Psoas muscle (tissue), 8 donors: Measurements from ENCODE around the gene MPPED2. TPM values are rescaled to one million over a fixed set of nuclear protein-coding genes. Genes with fewer than 3 reads are reported as not detected.

Source experiments
- ATAC-seq, 4 donors: fragments of 200-7000 bp; cut with Tn5 transposase; one replicate each; pipeline ENCODE4 v1.9.1; 2020; ENCODE audit warnings: moderate library complexity in 3 of 4, mild to moderate bottlenecking in 2 of 4
- DNase-seq, 2 donors: peaks; one replicate each; pipeline ENCODE4 v3.0.0-alpha.2; 2020
- H3K27ac ChIP-seq: fragments of 200-600 bp; one replicate; pipeline ENCODE4 v1.8.0; 2022
- H3K27me3 ChIP-seq, 3 donors: fragments of 200-600 bp in 1 of 3; one replicate each; pipeline versions ENCODE4 v1.6.1 to v1.8.0; 2013 to 2022; ENCODE audit warnings: low read length in 2 of 3, mild to moderate bottlenecking in 2 of 3, moderate library complexity in 1 of 3; ENCODE audit not compliant: insufficient read depth in 3 of 3
- H3K36me3 ChIP-seq, 2 donors: fragments of 200-600 bp in 1 of 2; one replicate each; pipeline versions ENCODE4 v1.6.1 to v1.8.0; 2013 to 2022; ENCODE audit warnings: low read depth in 1 of 2, mild to moderate bottlenecking in 1 of 2, moderate library complexity in 1 of 2; ENCODE audit not compliant: insufficient read depth in 1 of 2
- H3K4me1 ChIP-seq: fragments of 200-600 bp; one replicate; pipeline ENCODE4 v1.8.0; 2022
- H3K4me3 ChIP-seq: fragments of 200-600 bp; one replicate; pipeline ENCODE4 v1.8.0; 2022; ENCODE audit warnings: mild to moderate bottlenecking
- H3K9me3 ChIP-seq: fragments of 200-600 bp; one replicate; pipeline ENCODE4 v1.8.0; 2022
- CTCF ChIP-seq: fragments of 200-600 bp; IDR thresholded peaks from one replicate; pipeline ENCODE4 v1.8.0; 2022; ENCODE audit warnings: antibody characterized with exemption
- WGBS, 3 donors: extraction: QIAGEN DNeasy Blood & Tissue Kit; methylation state at CpG; one replicate each; pipeline versions ENCODE4 v1.1.6 to v1.1.7; 2013; 5-methylcytosine and 5-hydroxymethylcytosine counted together
- intact Hi-C, 2 donors: fragments of 100-400 bp; cut with DNase I; formaldehyde crosslinking; loops; one replicate each; pipeline versions ENCODE4 v1.11.0 to v1.14.2; 2022
- polyA plus RNA-seq, 3 donors: library from polyadenylated mRNA; stranded (reverse); fragments of 200-250 nt; gene quantifications; one replicate each; pipeline ENCODE4 v1.2.3, GENCODE V29; 2013
- total RNA-seq, 4 donors: library from RNA; stranded (reverse); fragmentation: NEBNext Ultra II Directional in 2 of 4; extraction: Animal tissue kit (Norgen Biotek cat#: 25700) in 2 of 4; gene quantifications; one replicate each; pipeline versions ENCODE4 v1.2.1 to v1.2.4, GENCODE V29; 2021 to 2023
- donor health status: healthy with polysubstance abuse.
- donor health status: DM: no; HTN: no; CAD: no; lungs with moderate emphysema.
- donor health status: Bipolar disorder and iron deficiency.
- donor health status: healthy.
- donor health status: DM: yes; HTN: yes; CAD: no.
- donor health status: DM: no; HTN: no; CAD: no.
- donor health status: DM: no; HTN: no; CAD: no.
- donor health status: DM: yes; HTN: yes; CAD: no.

The MPPED2 gene
- total and polyA plus RNA-seq, 7 donors: 0.44 to 7.9 (median 3.4) TPM

DNA sequence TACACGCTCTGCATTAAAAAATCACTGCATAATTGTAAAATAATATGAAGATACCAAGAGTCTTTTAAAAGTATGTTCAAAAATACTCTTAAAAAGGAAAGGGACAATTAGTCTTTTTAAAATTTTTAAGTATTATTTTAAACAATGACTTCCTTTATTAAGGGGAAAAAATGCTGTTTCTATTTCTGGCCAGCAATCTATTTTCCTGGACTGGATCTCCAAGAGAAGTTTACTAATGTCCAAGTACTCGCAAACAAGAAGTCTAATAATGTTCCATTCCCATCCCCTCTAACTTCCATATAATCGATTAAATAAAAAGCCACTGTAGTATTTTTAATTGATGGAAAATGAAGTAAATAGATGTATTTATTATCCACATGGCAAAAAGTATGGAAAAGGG lies 123.7 kb downstream of the MPPED2 start:
- 38 to 60% (median 47%) methylated on average over 3 of the region's 3 CpGs for WGBS, 3 donors
- TF ChIP-seq CTCF: no peak
- no peaks in the 10 kb centered on the region for H3K9me3 ChIP-seq
- H3K36me3 ChIP-seq: no peaks in the 10 kb centered on the region
- peaks cover 4% of the 10 kb centered on the region for H3K4me1 ChIP-seq
- no peak overlapping the region for H3K4me3 ChIP-seq
- DNase-seq (no peak), ATAC-seq (no peak)
- no peaks in the 10 kb centered on the region for H3K27me3 ChIP-seq
- intact Hi-C loops: loop anchor here in 1 of 2 donors (10.0 kb wide), 1 partner anchor 62 kb away; no protein-coding TSS in a partner anchor
- no peak overlapping the region for H3K27ac ChIP-seq

DNA sequence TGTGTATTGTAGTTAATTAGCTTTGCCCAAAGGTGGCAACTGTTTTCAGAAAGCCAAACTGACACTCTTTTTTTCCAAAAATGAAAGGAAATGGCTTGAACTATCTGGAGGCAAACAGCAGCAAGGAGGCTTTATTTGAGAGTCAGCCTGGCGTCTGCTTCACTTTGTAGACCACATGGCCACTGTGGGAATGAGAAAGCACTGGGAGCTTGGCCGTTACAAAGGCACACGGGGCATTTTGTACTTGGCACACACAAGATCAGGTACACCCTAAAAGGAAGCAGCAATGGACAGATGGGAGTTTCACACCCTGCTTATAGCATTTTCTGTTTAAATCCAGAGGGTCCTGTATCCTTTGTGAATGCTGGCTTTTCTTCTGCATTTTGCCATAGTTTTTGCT lies 126.3 kb downstream of the MPPED2 start:
- H3K4me1 ChIP-seq: peaks cover 9% of the 10 kb centered on the region
- DNase-seq (no peak), ATAC-seq (no peak)
- 50 to 65% (median 52%) methylated on average over 3 of the region's 3 CpGs for WGBS, 3 donors
- no peaks in the 10 kb centered on the region for H3K9me3 ChIP-seq
- H3K27ac ChIP-seq: no peak overlapping the region
- no peaks in the 10 kb centered on the region for H3K27me3 ChIP-seq
- H3K4me3 ChIP-seq: no peak overlapping the region
- no peak for TF ChIP-seq CTCF
- H3K36me3 ChIP-seq: no peaks in the 10 kb centered on the region
- intact Hi-C loops: loop anchor here in 1 of 2 donors (10.0 kb wide), 1 partner anchor 65 kb away; no protein-coding TSS in a partner anchor

DNA sequence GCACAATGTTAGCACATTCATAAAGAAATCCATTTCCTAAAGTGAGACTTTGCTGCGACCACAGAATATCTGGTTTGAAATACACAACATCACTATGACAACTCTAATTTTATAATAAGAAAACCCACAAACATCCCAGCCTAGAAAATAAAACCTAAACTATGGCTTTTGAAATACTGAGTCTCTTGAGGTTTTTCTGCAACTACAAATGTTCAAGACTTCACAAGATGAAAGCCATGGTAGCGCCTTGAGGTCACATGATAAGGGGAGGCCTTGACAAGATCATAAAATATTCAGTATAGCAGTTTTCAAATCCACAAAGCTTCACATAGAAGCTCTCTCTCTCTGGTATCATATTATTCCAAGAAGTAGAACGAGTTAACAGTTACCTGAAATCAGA lies 126.8 kb downstream of the MPPED2 start:
- H3K27me3 ChIP-seq: no peaks in the 10 kb centered on the region
- ATAC-seq: no peak
- TF ChIP-seq CTCF: no peak
- H3K36me3 ChIP-seq: no peaks in the 10 kb centered on the region
- H3K9me3 ChIP-seq: no peaks in the 10 kb centered on the region
- WGBS, 3 donors: 89 to 95% (median 94%) methylated on average over 3 of the region's 3 CpGs
- intact Hi-C loops: no loop called here
- H3K4me1 ChIP-seq: peaks cover 14% of the 10 kb centered on the region
- H3K27ac ChIP-seq: no peak overlapping the region
- no peak for DNase-seq
- no peak overlapping the region for H3K4me3 ChIP-seq

DNA sequence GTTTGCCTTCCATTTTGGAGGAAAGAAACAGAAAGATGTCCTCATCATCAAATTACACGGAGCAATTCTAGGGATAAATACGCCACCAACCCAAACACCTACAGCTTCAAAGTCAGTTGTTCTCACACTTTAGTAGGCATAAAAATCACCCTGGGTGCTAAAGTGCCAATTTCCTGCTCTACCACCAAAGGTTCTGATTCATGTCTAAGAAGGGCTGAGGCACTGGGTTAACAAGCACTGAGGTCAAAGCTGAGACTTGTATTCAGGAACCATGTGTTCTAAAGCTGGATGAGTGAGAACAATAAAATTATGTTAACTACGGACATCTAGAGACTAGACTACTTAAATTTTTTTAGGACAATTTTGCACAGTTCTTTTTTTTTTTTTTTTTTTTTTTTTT lies 127.6 kb downstream of the MPPED2 start:
- ATAC-seq: no peak
- DNase-seq: no peak
- no peaks in the 10 kb centered on the region for H3K36me3 ChIP-seq
- no peak overlapping the region for H3K27ac ChIP-seq
- H3K9me3 ChIP-seq: no peaks in the 10 kb centered on the region
- TF ChIP-seq CTCF: no peak
- intact Hi-C loops: no loop called here
- no peak overlapping the region for H3K4me3 ChIP-seq
- H3K4me1 ChIP-seq: peaks cover 21% of the 10 kb centered on the region
- no peaks in the 10 kb centered on the region for H3K27me3 ChIP-seq
- 89 to 91% (median 89%) methylated on average over 3 of the region's 3 CpGs for WGBS, 3 donors

DNA sequence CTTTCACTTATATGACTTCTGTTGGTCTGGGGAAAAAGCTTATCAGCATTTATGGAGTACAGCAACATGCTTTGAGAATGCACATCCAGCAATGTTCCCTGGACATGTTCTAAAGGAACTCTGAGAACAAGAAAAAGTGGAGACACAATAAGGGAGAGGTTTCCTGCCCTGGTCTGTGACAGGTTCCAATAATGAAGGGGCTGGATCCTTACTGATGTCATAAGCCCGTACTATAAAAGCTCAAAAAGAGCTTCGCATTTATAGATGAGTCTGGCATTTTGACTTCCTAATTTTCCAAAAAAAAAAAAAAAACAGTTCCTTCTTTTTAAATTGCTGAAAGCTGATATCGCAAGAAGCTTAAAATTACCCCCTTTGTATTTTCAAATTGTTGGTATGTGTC lies 129.1 kb downstream of the MPPED2 start:
- Histone ChIP-seq H3K9me3 (no peaks in the 10 kb centered on the region), H3K27ac (no peak overlapping the region), H3K27me3 (no peaks in the 10 kb centered on the region), H3K4me1 (peaks cover 27% of the 10 kb centered on the region), H3K4me3 (no peak overlapping the region), H3K36me3 (no peaks in the 10 kb centered on the region)
- peak in 2 of 4 donors; percentile 30 to 36 for ATAC-seq
- intact Hi-C loops: no loop called here
- WGBS, 3 donors: 76 to 91% (median 90%) methylated on average over 3 of the region's 3 CpGs
- no peak for DNase-seq
- no peak for TF ChIP-seq CTCF
